GM21786 (cell line): ENCODE measurements around the gene CCL17.
"Not testable (repeated sequence)": the region's sequence is repeated elsewhere in the genome, so short reads cannot be mapped to it uniquely, and the experiment has no call there.

Source experiments
- ATAC-seq: cut with Tn5 transposase; IDR thresholded peaks from one replicate; pipeline ENCODE4 v1.9.1; 2021; ENCODE audit not compliant: unreplicated experiment

The CCL17 gene

GRCh38 chr16:57403965-57404817 is at the start of gene CCL17:
TSS of gene CCL17 (plus strand) at chr16:57404767. CDS start at chr16:57413933, 9,166 bp downstream.
- no peak for ATAC-seq

- no peak for ATAC-seq
Observed at GRCh38 chr16:57355898-57356414, 48.6 kb upstream of the CCL17 start.

GRCh38 chr16:57356547-57356946 is 48.0 kb upstream of the CCL17 start:
- ATAC-seq: no peak

GRCh38 chr16:57357330-57358085 is 47.1 kb upstream of the CCL17 start:
- ATAC-seq: peak; percentile 53

GRCh38 chr16:57358086-57358420 is 46.5 kb upstream of the CCL17 start:
- no peak for ATAC-seq

- ATAC-seq: peak; percentile 52
Observed at GRCh38 chr16:57358527-57359095, 46.0 kb upstream of the CCL17 start, which contains the start of gene CCL22. TSS of gene CCL22 (plus strand) at chr16:57358783. CDS start at chr16:57358817, 34 bp downstream.

GRCh38 chr16:57360321-57360935 is 44.1 kb upstream of the CCL17 start:
- ATAC-seq: no peak

GRCh38 chr16:57361404-57361803 is 43.2 kb upstream of the CCL17 start:
- no peak for ATAC-seq

GRCh38 chr16:57364143-57364542 is 40.4 kb upstream of the CCL17 start:
- ATAC-seq: no peak

GRCh38 chr16:57366544-57367040 is 38.0 kb upstream of the CCL17 start:
- ATAC-seq: no peak

GRCh38 chr16:57367116-57367752 is 37.3 kb upstream of the CCL17 start:
- ATAC-seq: no peak

- no peak for ATAC-seq
Observed at GRCh38 chr16:57371494-57372371, 32.8 kb upstream of the CCL17 start.

GRCh38 chr16:57372372-57373116 is 32.0 kb upstream of the CCL17 start, which contains the start of gene CX3CL1:
TSS of gene CX3CL1 (plus strand) at chr16:57372490. CDS start at chr16:57372569, 79 bp downstream.
- ATAC-seq: no peak

GRCh38 chr16:57373117-57373947 is 31.2 kb upstream of the CCL17 start:
- no peak for ATAC-seq

GRCh38 chr16:57374067-57374534 is 30.5 kb upstream of the CCL17 start:
- ATAC-seq: no peak

- ATAC-seq: not testable (repeated sequence)
Observed at GRCh38 chr16:57374925-57375465, 29.6 kb upstream of the CCL17 start.

GRCh38 chr16:57376313-57376818 is 28.2 kb upstream of the CCL17 start:
- no peak for ATAC-seq
